HCT116 (cell line): ENCODE results near the gene POC1B. TPM values are rescaled to one million over a fixed set of nuclear protein-coding genes. Genes with fewer than 3 reads are reported as not detected.

Source experiments
- ATAC-seq: fragments of 200-7000 bp; cut with Tn5 transposase; 2 replicates; pipeline ENCODE4 v1.9.1; 2020; ENCODE audit warnings: mild to moderate bottlenecking, moderate library complexity
- BruUV-seq: library from RNA; stranded (reverse); fragments of 400-500 nt; replicated peaks from 2 replicates; lab custom pipeline; 2021; lab: Mats Ljungman, UMichigan
- CTCF ChIA-PET: fragments of 300-600 bp; sonication (Branson Sonifier 250); formaldehyde crosslinking; loops from one replicate; lab custom pipeline; 2021; ENCODE audit warnings: antibody characterized with exemption; lab: Charles Lee
- POLR2A ChIA-PET: fragments of 300-600, 350-600 bp; sonication (Branson Sonifier 250); formaldehyde crosslinking; loops from one replicate; lab custom pipeline; 2021; ENCODE audit warnings: antibody characterized with exemption; lab: Charles Lee
- RAD21 ChIA-PET, 2 experiments: fragments of 300-600 bp; sonication (Branson Sonifier 250); formaldehyde crosslinking; loops; one replicate each; lab custom pipeline; 2023; ENCODE audit warnings: low total read pairs in 2 of 2; ENCODE audit not compliant: uncharacterized antibody in 2 of 2, unreplicated experiment in 2 of 2, low non-redundant PET in 1 of 2; lab: Charles Lee
- DNase-seq: peaks from one replicate; pipeline ENCODE4 v3.0.0-alpha.2; 2010; ENCODE audit warnings: low read depth, low spot score
- H2AFZ ChIP-seq: fragments of 200-600 bp; shearing (Covaris generic), sonication (generic); 2 replicates; pipeline ENCODE4 v1.6.1; 2017; ENCODE audit warnings: low read depth, mixed run types, mixed read lengths, antibody characterized with exemption, low read length; ENCODE audit not compliant: poor library complexity, severe bottlenecking
- H3K27ac ChIP-seq: 2 replicates; pipeline ENCODE4 v1.5.1; 2012; ENCODE audit warnings: low read depth, low read length
- H3K27me3 ChIP-seq: fragments of 200-600 bp; sonication (generic); 2 replicates; pipeline ENCODE4 v1.6.1; 2016; ENCODE audit warnings: mixed run types, low read length, mixed read lengths; ENCODE audit not compliant: insufficient read depth
- H3K36me3 ChIP-seq, 2 experiments: fragments of 200-500 bp in 1 of 2; fragments of 200-600 bp in 1 of 2; sonication (Bioruptor generic) in 1 of 2; sonication (generic) in 1 of 2; 2 replicates each; pipeline versions ENCODE4 v1.5.1 to v1.6.1; 2014 to 2016; ENCODE audit warnings: low read length in 2 of 2, inconsistent platforms in 1 of 2, mixed read lengths in 1 of 2, mixed run types in 1 of 2; ENCODE audit not compliant: insufficient read depth in 2 of 2, control insufficient read depth in 1 of 2
- H3K4me1 ChIP-seq, 2 experiments: fragments of 200-600 bp in 1 of 2; sonication (generic) in 1 of 2; 2 replicates each; pipeline versions ENCODE4 v1.5.1 to v1.6.1; 2012 to 2017; ENCODE audit warnings: low read length in 2 of 2, inconsistent platforms in 1 of 2, mild to moderate bottlenecking in 1 of 2, mixed read lengths in 1 of 2, mixed run types in 1 of 2, moderate library complexity in 1 of 2; ENCODE audit not compliant: insufficient read depth in 2 of 2, control insufficient read depth in 1 of 2
- H3K4me2 ChIP-seq: fragments of 200-600 bp; sonication (generic); 2 replicates; pipeline ENCODE4 v1.6.1; 2017; ENCODE audit warnings: mixed run types, low read length, mixed read lengths
- H3K4me3 ChIP-seq, 2 experiments: fragments of 200-600 bp in 1 of 2; sonication (generic) in 1 of 2; replicated peaks in 1 of 2; 2 replicates each; pipeline ENCODE4 v1.5.1; 2011 to 2016; ENCODE audit warnings: low read length in 2 of 2, control low read depth in 1 of 2, low read depth in 1 of 2, mild to moderate bottlenecking in 1 of 2, mixed read lengths in 1 of 2, mixed run types in 1 of 2
- H3K79me2 ChIP-seq: fragments of 200-600 bp; sonication (generic); 2 replicates; pipeline ENCODE4 v1.6.1; 2017; ENCODE audit warnings: mild to moderate bottlenecking, mixed run types, low read length, moderate library complexity, mixed read lengths; ENCODE audit not compliant: insufficient read depth
- H3K9ac ChIP-seq: fragments of 200-600 bp; sonication (generic); 2 replicates; pipeline ENCODE4 v1.6.1; 2016; ENCODE audit warnings: low read length, mixed read lengths
- H3K9me2 ChIP-seq: fragments of 200-600 bp; sonication (generic), shearing (Covaris generic); 2 replicates; pipeline ENCODE4 v1.6.1; 2017; ENCODE audit warnings: mixed run types, mild to moderate bottlenecking, moderate library complexity; ENCODE audit not compliant: insufficient read depth
- H3K9me3 ChIP-seq, 2 experiments: fragments of 200-500 bp in 1 of 2; fragments of 200-600 bp in 1 of 2; sonication (Bioruptor generic) in 1 of 2; sonication (generic) in 1 of 2; 2 replicates each; pipeline ENCODE4 v1.6.1; 2014 to 2017; ENCODE audit warnings: low read length in 2 of 2, mixed read lengths in 2 of 2, inconsistent platforms in 1 of 2, low read depth in 1 of 2, mild to moderate bottlenecking in 1 of 2, mixed run types in 1 of 2, moderate library complexity in 1 of 2; ENCODE audit not compliant: control insufficient read depth in 1 of 2, insufficient read depth in 1 of 2
- H4K20me1 ChIP-seq: fragments of 200-600 bp; sonication (generic), shearing (Covaris generic); 2 replicates; pipeline ENCODE4 v1.6.1; 2017; ENCODE audit warnings: mixed run types, mild to moderate bottlenecking, moderate library complexity; ENCODE audit not compliant: insufficient read depth
- ATF3 ChIP-seq: IDR thresholded peaks from 2 replicates; pipeline ENCODE4 v1.6.1; 2012
- CBX3 ChIP-seq: IDR thresholded peaks from 2 replicates; pipeline ENCODE4 v1.6.1; 2012; ENCODE audit warnings: low read depth
- CEBPB ChIP-seq: IDR thresholded peaks from 2 replicates; pipeline ENCODE4 v1.6.1; 2012; ENCODE audit warnings: low read depth
- EGR1 ChIP-seq: IDR thresholded peaks from 2 replicates; pipeline ENCODE4 v1.6.1; 2012; ENCODE audit warnings: low read depth
- ELF1 ChIP-seq: IDR thresholded peaks from 2 replicates; pipeline ENCODE4 v1.6.1; 2012; ENCODE audit warnings: low read depth, borderline replicate concordance
- EZH2 ChIP-seq: fragments of 200-600 bp; sonication (generic); IDR thresholded peaks from 2 replicates; pipeline ENCODE4 v1.6.1; 2017; ENCODE audit warnings: antibody characterized with exemption, mixed run types
- EZH2phosphoT487 ChIP-seq: fragments of 200-600 bp; IDR thresholded peaks from 2 replicates; pipeline ENCODE4 v1.6.1; 2018; ENCODE audit warnings: antibody characterized with exemption, borderline replicate concordance
- FOSL1 ChIP-seq: IDR thresholded peaks from 2 replicates; pipeline ENCODE4 v1.6.1; 2012; ENCODE audit warnings: low read depth
- JUND ChIP-seq: IDR thresholded peaks from 2 replicates; pipeline ENCODE4 v1.6.1; 2012
- POLR2A ChIP-seq: IDR thresholded peaks from 2 replicates; pipeline ENCODE4 v1.7.0; 2011; ENCODE audit warnings: borderline replicate concordance; ENCODE audit not compliant: insufficient read depth, insufficient read length; ENCODE audit errors: extremely low read depth
- RAD21 ChIP-seq: IDR thresholded peaks from 2 replicates; pipeline ENCODE4 v1.6.1; 2012; ENCODE audit warnings: low read depth, mild to moderate bottlenecking
- SIN3A ChIP-seq: IDR thresholded peaks from 2 replicates; pipeline ENCODE4 v1.6.1; 2012; ENCODE audit warnings: low read depth
- SP1 ChIP-seq: IDR thresholded peaks from 2 replicates; pipeline ENCODE4 v1.6.1; 2012; ENCODE audit warnings: low read depth
- SRF ChIP-seq: IDR thresholded peaks from 2 replicates; pipeline ENCODE4 v1.6.1; 2012; ENCODE audit warnings: low read depth
- YY1 ChIP-seq: IDR thresholded peaks from 2 replicates; pipeline ENCODE4 v1.6.1; 2011; ENCODE audit warnings: low read length, low read depth, moderate library complexity, mild to moderate bottlenecking; ENCODE audit not compliant: insufficient replicate concordance; ENCODE audit errors: extremely low read depth
- ZNF274 ChIP-seq: fragments of 200-500 bp; sonication (Bioruptor generic); IDR thresholded peaks from 2 replicates; pipeline ENCODE4 v1.6.1; 2014; ENCODE audit warnings: mild to moderate bottlenecking, low read depth, low read length, inconsistent platforms
- intact Hi-C: fragments of 100-400 bp; cut with micrococcal nuclease; formaldehyde crosslinking; loops from 2 replicates; pipeline ENCODE4 v1.10.0; 2022
- total RNA-seq: library from RNA; stranded (reverse); gene quantifications from one replicate; pipeline ENCODE4 v1.2.1, GENCODE V29; 2021; ENCODE audit not compliant: unreplicated experiment
- TF ChIP-seq, protein P1 (sequence below): IDR thresholded peaks from 2 replicates; pipeline ENCODE4 v1.6.1; 2012
- TF ChIP-seq, protein P2 (sequence below): IDR thresholded peaks from 2 replicates; pipeline ENCODE4 v1.6.1; 2012; ENCODE audit warnings: low read depth

Gene POC1B
- total RNA-seq, 1 experiment from 2014 or later, result 14.3 TPM

DNA sequence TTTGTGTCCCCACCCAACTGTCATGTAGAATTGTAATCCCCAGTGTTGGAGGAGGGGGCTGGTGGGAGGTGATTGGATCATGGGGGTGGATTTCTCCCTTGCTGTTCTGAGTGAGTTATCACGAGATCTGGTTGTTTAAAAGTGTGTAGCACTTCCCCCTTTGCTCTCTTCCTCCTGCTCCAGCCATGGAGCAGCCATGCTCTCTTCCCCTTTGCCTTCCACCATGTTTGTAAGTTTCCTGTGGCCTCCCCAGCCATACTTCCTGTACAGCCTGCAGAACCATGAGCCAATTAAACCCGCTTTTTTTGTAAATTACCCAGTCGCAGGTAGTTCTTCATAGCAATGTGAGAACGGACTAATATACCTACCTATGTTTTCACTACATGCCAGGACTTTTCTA is 2.6 kb upstream of the POC1B start:
- Histone ChIP-seq H3K79me2 (peaks cover 8% of the 10 kb centered on the region; the same call in 1 of the 2 replicates), H3K9ac (no peak overlapping the region), H2AFZ (no peak overlapping the region), H3K27me3 (no peaks in the 10 kb centered on the region), H3K27ac (no peak overlapping the region), H3K4me1 (peaks cover 4 to 17% of the 10 kb centered on the region in 2 experiments; a peak in 3 of 4 replicates), H3K36me3 (no peaks in the 10 kb centered on the region), H3K9me3 (no peaks in the 10 kb centered on the region), H3K9me2 (no peaks in the 10 kb centered on the region), H4K20me1 (no peaks in the 10 kb centered on the region), H3K4me2 (no peak overlapping the region), H3K4me3 (no peak overlapping the region)
- DNase-seq (no peak), ATAC-seq (no peak)
- intact Hi-C loops, result loop anchor here (5.0 kb wide), 2 partner anchors 176 to 1416 kb away; partner anchors contain the start of gene DUSP6
- ChIA-PET POLR2A (no interaction called here), RAD21 (no interaction called here), CTCF (interaction anchor here (2.4 kb wide), 1 partner anchor 511 kb away, joined by 10 read pairs; no protein-coding TSS in a partner anchor)
- no TSS peak for BruUV-seq
- TF ChIP-seq, protein P1, sequence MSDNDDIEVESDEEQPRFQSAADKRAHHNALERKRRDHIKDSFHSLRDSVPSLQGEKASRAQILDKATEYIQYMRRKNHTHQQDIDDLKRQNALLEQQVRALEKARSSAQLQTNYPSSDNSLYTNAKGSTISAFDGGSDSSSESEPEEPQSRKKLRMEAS, result no peak
- no peak for TF ChIP-seq ELF1
- TF ChIP-seq, protein P2, sequence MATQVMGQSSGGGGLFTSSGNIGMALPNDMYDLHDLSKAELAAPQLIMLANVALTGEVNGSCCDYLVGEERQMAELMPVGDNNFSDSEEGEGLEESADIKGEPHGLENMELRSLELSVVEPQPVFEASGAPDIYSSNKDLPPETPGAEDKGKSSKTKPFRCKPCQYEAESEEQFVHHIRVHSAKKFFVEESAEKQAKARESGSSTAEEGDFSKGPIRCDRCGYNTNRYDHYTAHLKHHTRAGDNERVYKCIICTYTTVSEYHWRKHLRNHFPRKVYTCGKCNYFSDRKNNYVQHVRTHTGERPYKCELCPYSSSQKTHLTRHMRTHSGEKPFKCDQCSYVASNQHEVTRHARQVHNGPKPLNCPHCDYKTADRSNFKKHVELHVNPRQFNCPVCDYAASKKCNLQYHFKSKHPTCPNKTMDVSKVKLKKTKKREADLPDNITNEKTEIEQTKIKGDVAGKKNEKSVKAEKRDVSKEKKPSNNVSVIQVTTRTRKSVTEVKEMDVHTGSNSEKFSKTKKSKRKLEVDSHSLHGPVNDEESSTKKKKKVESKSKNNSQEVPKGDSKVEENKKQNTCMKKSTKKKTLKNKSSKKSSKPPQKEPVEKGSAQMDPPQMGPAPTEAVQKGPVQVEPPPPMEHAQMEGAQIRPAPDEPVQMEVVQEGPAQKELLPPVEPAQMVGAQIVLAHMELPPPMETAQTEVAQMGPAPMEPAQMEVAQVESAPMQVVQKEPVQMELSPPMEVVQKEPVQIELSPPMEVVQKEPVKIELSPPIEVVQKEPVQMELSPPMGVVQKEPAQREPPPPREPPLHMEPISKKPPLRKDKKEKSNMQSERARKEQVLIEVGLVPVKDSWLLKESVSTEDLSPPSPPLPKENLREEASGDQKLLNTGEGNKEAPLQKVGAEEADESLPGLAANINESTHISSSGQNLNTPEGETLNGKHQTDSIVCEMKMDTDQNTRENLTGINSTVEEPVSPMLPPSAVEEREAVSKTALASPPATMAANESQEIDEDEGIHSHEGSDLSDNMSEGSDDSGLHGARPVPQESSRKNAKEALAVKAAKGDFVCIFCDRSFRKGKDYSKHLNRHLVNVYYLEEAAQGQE, result no peak
- no peak for TF ChIP-seq SIN3A
- no peak for TF ChIP-seq EZH2
- TF ChIP-seq JUND, result no peak
- TF ChIP-seq FOSL1, result no peak
- TF ChIP-seq YY1, result no peak
- TF ChIP-seq ATF3, result no peak
- no peak for TF ChIP-seq RAD21
- TF ChIP-seq SP1, result no peak
- TF ChIP-seq EZH2phosphoT487, result no peak
- no peak for TF ChIP-seq CBX3
- no peak for TF ChIP-seq POLR2A
- no peak for TF ChIP-seq CEBPB
- TF ChIP-seq ZNF274, result no peak
- TF ChIP-seq EGR1, result no peak
- no peak for TF ChIP-seq SRF
